ENCODE data around the gene SLC16A6. TPM values are rescaled to one million over a fixed set of nuclear protein-coding genes. Genes with fewer than 3 reads are reported as not detected.

SLC16A6 gene
- total and polyA plus RNA-seq, 2 experiments from 2014 or later = 0.15 TPM; not detected in 1

DNA sequence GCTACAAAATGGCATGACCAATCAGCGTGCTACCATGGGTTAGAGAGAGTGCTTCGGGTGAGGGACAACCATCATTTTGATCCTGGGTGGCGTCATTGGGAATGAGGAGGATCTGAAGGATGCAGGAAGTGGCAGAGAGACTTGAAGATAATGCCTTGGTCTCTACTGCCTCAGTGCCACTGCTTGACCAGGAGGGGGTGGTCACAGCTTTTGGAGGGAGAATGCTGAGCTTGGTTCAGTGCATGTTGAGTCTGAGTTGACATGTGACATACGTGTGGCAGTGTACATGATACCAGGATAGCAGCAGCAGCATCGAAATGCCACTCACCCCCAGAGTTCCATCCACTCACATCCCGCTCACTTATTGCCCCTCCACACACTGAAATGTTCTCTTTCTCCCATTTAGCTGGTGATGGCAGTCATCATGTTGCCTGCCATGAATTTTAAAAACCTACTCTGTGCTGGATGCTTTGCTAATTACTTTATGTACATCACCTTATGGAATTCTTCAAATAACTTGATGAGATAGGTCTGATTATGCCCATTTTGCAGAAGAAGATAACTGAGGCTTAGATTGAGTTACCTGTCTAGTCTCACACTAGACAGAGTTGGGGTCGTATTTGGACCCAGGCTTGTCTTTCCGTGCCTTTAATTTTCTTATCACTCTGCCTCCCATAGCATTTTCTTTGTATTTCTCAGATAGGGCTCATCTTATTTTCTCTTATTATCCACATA, 37.1 kb upstream of the SLC16A6 start:
- H3K9me3 ChIP-seq (ENCODE audit: low read depth) = no peaks in the 10 kb centered on the region
- H3K27ac ChIP-seq = no peak overlapping the region
- H3K36me3 ChIP-seq = no peaks in the 10 kb centered on the region
- TF ChIP-seq, protein P1, sequence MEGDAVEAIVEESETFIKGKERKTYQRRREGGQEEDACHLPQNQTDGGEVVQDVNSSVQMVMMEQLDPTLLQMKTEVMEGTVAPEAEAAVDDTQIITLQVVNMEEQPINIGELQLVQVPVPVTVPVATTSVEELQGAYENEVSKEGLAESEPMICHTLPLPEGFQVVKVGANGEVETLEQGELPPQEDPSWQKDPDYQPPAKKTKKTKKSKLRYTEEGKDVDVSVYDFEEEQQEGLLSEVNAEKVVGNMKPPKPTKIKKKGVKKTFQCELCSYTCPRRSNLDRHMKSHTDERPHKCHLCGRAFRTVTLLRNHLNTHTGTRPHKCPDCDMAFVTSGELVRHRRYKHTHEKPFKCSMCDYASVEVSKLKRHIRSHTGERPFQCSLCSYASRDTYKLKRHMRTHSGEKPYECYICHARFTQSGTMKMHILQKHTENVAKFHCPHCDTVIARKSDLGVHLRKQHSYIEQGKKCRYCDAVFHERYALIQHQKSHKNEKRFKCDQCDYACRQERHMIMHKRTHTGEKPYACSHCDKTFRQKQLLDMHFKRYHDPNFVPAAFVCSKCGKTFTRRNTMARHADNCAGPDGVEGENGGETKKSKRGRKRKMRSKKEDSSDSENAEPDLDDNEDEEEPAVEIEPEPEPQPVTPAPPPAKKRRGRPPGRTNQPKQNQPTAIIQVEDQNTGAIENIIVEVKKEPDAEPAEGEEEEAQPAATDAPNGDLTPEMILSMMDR (IDR thresholded peaks at IDR 0.05; ENCODE audit: low read depth, low read length) = no peak
- no peaks in the 10 kb centered on the region for H3K4me1 ChIP-seq (ENCODE audit: low read depth)
- no peak overlapping the region for H3K4me3 ChIP-seq
- no peak for DNase-seq (ENCODE audit: low read depth in 1 of 2, low spot score in 1 of 2)
- no peaks in the 10 kb centered on the region for H3K27me3 ChIP-seq

DNA sequence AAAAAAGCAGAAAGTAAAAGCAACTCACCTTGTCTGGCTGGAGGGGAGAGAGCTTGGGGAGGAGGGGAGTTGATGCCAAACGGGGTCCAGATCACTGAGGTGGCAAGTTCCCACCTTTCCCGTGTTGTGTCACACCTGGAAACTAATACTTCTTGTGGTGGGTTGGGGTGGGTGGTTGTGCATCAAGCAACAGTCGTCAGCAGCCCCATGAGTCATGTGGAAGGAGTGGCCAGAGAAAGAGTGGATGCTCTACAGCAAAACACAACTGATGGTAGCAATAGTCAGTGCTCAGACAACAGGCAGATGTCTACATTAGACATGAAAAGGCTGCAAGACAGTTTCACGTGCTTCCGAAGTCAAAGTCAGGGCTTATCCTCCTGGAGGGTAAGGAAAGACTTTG, 35.8 kb upstream of the SLC16A6 start:
- H3K36me3 ChIP-seq = no peaks in the 10 kb centered on the region
- no peaks in the 10 kb centered on the region for H3K27me3 ChIP-seq
- no peaks in the 10 kb centered on the region for H3K9me3 ChIP-seq (ENCODE audit: low read depth)
- no peaks in the 10 kb centered on the region for H3K4me1 ChIP-seq (ENCODE audit: low read depth)
- no peak overlapping the region for H3K4me3 ChIP-seq
- DNase-seq (ENCODE audit: low read depth in 1 of 2, low spot score in 1 of 2) = no peak
- no peak overlapping the region for H3K27ac ChIP-seq
- TF ChIP-seq, protein P1 (IDR thresholded peaks at IDR 0.05; ENCODE audit: low read depth, low read length) = no peak

DNA sequence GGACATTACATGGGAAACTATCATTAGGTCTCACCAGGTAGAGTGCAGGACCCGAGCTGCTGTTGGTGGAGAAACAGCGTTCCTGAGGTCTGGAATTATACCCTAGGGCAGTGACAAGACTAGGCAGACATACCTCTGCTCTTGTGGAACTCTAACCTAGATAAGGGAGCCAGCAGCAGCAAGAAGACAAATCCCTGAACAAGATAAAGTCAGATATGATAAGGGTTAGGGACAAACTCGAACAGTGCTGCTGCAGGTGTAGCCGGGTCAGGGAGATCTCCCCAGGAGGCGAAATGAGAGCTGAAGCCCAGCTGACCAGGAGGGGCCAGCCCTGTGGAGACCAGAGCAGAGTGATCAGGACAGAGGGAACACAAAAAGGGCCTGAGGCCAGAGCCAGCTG, 35.0 kb upstream of the SLC16A6 start:
- no peak overlapping the region for H3K27ac ChIP-seq
- H3K36me3 ChIP-seq = no peaks in the 10 kb centered on the region
- DNase-seq (ENCODE audit: low read depth in 1 of 2, low spot score in 1 of 2) = no peak
- no peaks in the 10 kb centered on the region for H3K9me3 ChIP-seq (ENCODE audit: low read depth)
- TF ChIP-seq, protein P1 (IDR thresholded peaks at IDR 0.05; ENCODE audit: low read depth, low read length) = no peak
- no peak overlapping the region for H3K4me3 ChIP-seq
- no peaks in the 10 kb centered on the region for H3K27me3 ChIP-seq
- H3K4me1 ChIP-seq (ENCODE audit: low read depth) = no peaks in the 10 kb centered on the region

DNA sequence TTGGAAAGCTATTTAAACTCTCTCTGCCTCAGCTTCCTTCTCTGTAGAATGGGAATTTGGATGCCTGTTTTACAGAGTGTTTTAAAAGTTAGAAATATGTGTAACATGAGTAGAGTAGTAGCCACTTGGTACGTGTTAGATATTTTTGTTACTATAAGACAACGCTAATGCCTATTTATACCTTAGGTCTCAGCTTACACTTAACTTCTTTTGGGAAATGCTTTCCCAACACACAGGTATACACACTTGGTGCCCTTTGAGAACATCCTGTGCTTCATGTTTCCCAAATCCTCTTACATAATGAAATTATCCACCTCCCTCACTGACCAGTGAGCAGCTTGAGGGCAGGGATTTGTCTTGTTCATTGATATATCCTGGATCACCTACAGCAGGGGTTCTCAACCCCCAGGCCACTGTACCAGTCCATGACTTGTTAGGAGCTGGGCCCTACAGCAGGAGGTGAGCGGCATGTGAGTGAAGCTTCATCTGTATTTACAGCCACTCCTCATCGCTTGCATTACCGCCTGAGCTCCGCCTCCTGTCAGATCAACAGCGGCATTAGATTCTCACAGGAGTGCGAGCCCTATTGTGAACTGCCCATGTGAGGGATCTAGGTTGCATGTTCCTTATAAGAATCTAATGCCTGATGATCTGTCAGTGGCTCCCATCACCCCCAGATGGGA, 33.9 kb upstream of the SLC16A6 start:
- TF ChIP-seq, protein P1 (IDR thresholded peaks at IDR 0.05; ENCODE audit: low read depth, low read length) = no peak
- H3K27me3 ChIP-seq = no peaks in the 10 kb centered on the region
- H3K4me3 ChIP-seq = no peak overlapping the region
- H3K4me1 ChIP-seq (ENCODE audit: low read depth) = no peaks in the 10 kb centered on the region
- no peaks in the 10 kb centered on the region for H3K9me3 ChIP-seq (ENCODE audit: low read depth)
- DNase-seq (ENCODE audit: low read depth in 1 of 2, low spot score in 1 of 2) = no peak
- no peak overlapping the region for H3K27ac ChIP-seq
- no peaks in the 10 kb centered on the region for H3K36me3 ChIP-seq

DNA sequence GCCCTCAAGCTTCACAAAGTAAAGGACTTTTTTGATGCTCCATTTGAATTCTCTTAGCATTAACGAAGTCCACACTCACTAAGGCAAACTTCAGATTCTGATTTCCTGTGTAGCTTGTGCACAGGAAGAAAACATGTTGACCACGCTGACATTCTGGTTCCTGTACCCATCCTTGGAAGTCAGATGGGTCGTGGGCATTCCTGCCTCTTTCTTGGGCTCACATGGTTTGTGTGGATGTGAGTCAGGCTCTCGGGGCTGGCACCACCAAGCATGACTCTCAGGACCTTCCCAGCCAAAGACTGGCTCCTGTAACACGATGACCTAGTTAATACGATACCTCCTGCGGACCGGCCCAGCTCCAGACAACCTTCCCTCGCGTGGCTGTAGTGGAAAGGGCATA, 33.2 kb upstream of the SLC16A6 start:
- no peak overlapping the region for H3K4me3 ChIP-seq
- no peak overlapping the region for H3K27ac ChIP-seq
- TF ChIP-seq, protein P1 (IDR thresholded peaks at IDR 0.05; ENCODE audit: low read depth, low read length) = no peak
- no peaks in the 10 kb centered on the region for H3K27me3 ChIP-seq
- H3K9me3 ChIP-seq (ENCODE audit: low read depth) = no peaks in the 10 kb centered on the region
- peaks cover 5% of the 10 kb centered on the region for H3K4me1 ChIP-seq (ENCODE audit: low read depth)
- no peaks in the 10 kb centered on the region for H3K36me3 ChIP-seq
- no peak for DNase-seq (ENCODE audit: low read depth in 1 of 2, low spot score in 1 of 2)

Data from cardiac muscle cell (in vitro differentiated cells and primary cell).